ES-I3 (cell line): ENCODE measurements around the gene BCCIP.

Experiments
- H3K36me3 ChIP-seq: 2 replicates; pipeline ENCODE4 v1.6.1; 2013; ENCODE audit warnings: mild to moderate bottlenecking, low read length, control low read depth, moderate library complexity; ENCODE audit not compliant: insufficient read depth
- H3K4me1 ChIP-seq: 2 replicates; pipeline ENCODE4 v1.6.1; 2013; ENCODE audit warnings: mild to moderate bottlenecking, control low read depth, low read length; ENCODE audit not compliant: insufficient read depth
- H3K9ac ChIP-seq: 2 replicates; pipeline ENCODE4 v1.6.1; 2013; ENCODE audit warnings: low read depth, mild to moderate bottlenecking, low read length, moderate library complexity
- H3K9me3 ChIP-seq: 2 replicates; pipeline ENCODE4 v1.6.1; 2013; ENCODE audit warnings: mild to moderate bottlenecking, low read length, moderate library complexity; ENCODE audit not compliant: control insufficient read depth, insufficient read depth

BCCIP gene

GRCh38 chr10:125788156-125789034, 35.0 kb upstream of the BCCIP start:
- Histone ChIP-seq H3K4me1 (no peaks in the 10 kb centered on the region), H3K9ac (no peak overlapping the region), H3K36me3 (peaks cover 7% of the 10 kb centered on the region; the same call in 1 of the 2 replicates), H3K9me3 (no peaks in the 10 kb centered on the region)

GRCh38 chr10:125792342-125793300, 30.7 kb upstream of the BCCIP start:
- Histone ChIP-seq H3K9me3 (no peaks in the 10 kb centered on the region), H3K9ac (no peak overlapping the region), H3K36me3 (peaks cover 7% of the 10 kb centered on the region; the same call in 1 of the 2 replicates), H3K4me1 (no peaks in the 10 kb centered on the region)

- no peak overlapping the region for H3K9ac ChIP-seq
Observed at GRCh38 chr10:125795128-125795527, 28.2 kb upstream of the BCCIP start.

GRCh38 chr10:125795637-125796190, 27.6 kb upstream of the BCCIP start:
- Histone ChIP-seq H3K9ac (no peak overlapping the region), H3K9me3 (no peaks in the 10 kb centered on the region), H3K36me3 (no peaks in the 10 kb centered on the region; the same call in 1 of the 2 replicates), H3K4me1 (no peaks in the 10 kb centered on the region)

More at GRCh38 chr10:125795128-125795527, 28.2 kb upstream of the BCCIP start:
- Histone ChIP-seq H3K4me1 (no peaks in the 10 kb centered on the region), H3K36me3 (no peaks in the 10 kb centered on the region; the same call in 1 of the 2 replicates), H3K9me3 (no peaks in the 10 kb centered on the region)

- Histone ChIP-seq H3K9ac (no peak overlapping the region), H3K9me3 (no peaks in the 10 kb centered on the region), H3K36me3 (no peaks in the 10 kb centered on the region; the same call in 1 of the 2 replicates), H3K4me1 (no peaks in the 10 kb centered on the region)
Observed at GRCh38 chr10:125797424-125797823, 25.9 kb upstream of the BCCIP start.

- Histone ChIP-seq H3K36me3 (peaks cover 4% of the 10 kb centered on the region; the same call in 1 of the 2 replicates), H3K9ac (no peak overlapping the region), H3K4me1 (no peaks in the 10 kb centered on the region), H3K9me3 (no peaks in the 10 kb centered on the region)
Observed at GRCh38 chr10:125797994-125798662, 25.2 kb upstream of the BCCIP start.

- Histone ChIP-seq H3K9ac (no peak overlapping the region), H3K36me3 (peaks cover 4% of the 10 kb centered on the region; the same call in 1 of the 2 replicates), H3K9me3 (no peaks in the 10 kb centered on the region), H3K4me1 (no peaks in the 10 kb centered on the region)
Observed at GRCh38 chr10:125799451-125800182, 23.7 kb upstream of the BCCIP start.

- Histone ChIP-seq H3K9ac (no peak overlapping the region), H3K36me3 (peaks cover 6% of the 10 kb centered on the region; the same call in 1 of the 2 replicates), H3K4me1 (no peaks in the 10 kb centered on the region), H3K9me3 (no peaks in the 10 kb centered on the region)
Observed at GRCh38 chr10:125801574-125801973, 21.8 kb upstream of the BCCIP start.

GRCh38 chr10:125802131-125802530, 21.2 kb upstream of the BCCIP start:
- no peaks in the 10 kb centered on the region for H3K9me3 ChIP-seq
- peaks cover 8% of the 10 kb centered on the region; the same call in 1 of the 2 replicates for H3K36me3 ChIP-seq
- H3K4me1 ChIP-seq = no peaks in the 10 kb centered on the region

GRCh38 chr10:125802739-125803138, 20.6 kb upstream of the BCCIP start:
- H3K9ac ChIP-seq = no peak overlapping the region
- no peaks in the 10 kb centered on the region for H3K9me3 ChIP-seq
- H3K4me1 ChIP-seq = no peaks in the 10 kb centered on the region
- H3K36me3 ChIP-seq = peaks cover 9% of the 10 kb centered on the region; the same call in 1 of the 2 replicates

More at GRCh38 chr10:125802131-125802530, 21.2 kb upstream of the BCCIP start:
- no peak overlapping the region for H3K9ac ChIP-seq

GRCh38 chr10:125808047-125808446, 15.3 kb upstream of the BCCIP start:
- Histone ChIP-seq H3K9ac (no peak overlapping the region), H3K4me1 (no peaks in the 10 kb centered on the region), H3K36me3 (peaks cover 18% of the 10 kb centered on the region; the same call in 1 of the 2 replicates), H3K9me3 (no peaks in the 10 kb centered on the region)

- Histone ChIP-seq H3K9ac (no peak overlapping the region), H3K4me1 (no peaks in the 10 kb centered on the region), H3K36me3 (peaks cover 28% of the 10 kb centered on the region; the same call in 1 of the 2 replicates), H3K9me3 (no peaks in the 10 kb centered on the region)
Observed at GRCh38 chr10:125811251-125811650, 12.1 kb upstream of the BCCIP start.

GRCh38 chr10:125812128-125812750, 11.1 kb upstream of the BCCIP start:
- no peaks in the 10 kb centered on the region for H3K4me1 ChIP-seq
- H3K36me3 ChIP-seq = peaks cover 25% of the 10 kb centered on the region; the same call in 1 of the 2 replicates
- H3K9ac ChIP-seq = no peak overlapping the region
- H3K9me3 ChIP-seq = no peaks in the 10 kb centered on the region
